Activated CD8-positive, alpha-beta T cell treated with anti-CD3 and anti-CD28 coated beads for 36 hours (primary cell): ENCODE data around the gene CD44. TPM values are rescaled to one million over a fixed set of nuclear protein-coding genes. Genes with fewer than 3 reads are reported as not detected.
"Not testable (repeated sequence)": the region's sequence is repeated elsewhere in the genome, so short reads cannot be mapped to it uniquely, and the experiment has no call there.

Source experiments
- ATAC-seq: fragments of 200-7000 bp; cut with Tn5 transposase; one replicate; pipeline ENCODE4 v1.10.0; 2021; ENCODE audit warnings: mild to moderate bottlenecking, moderate library complexity
- CTCF ChIA-PET: fragments of 350-600 bp; sonication (Branson Sonifier 250); formaldehyde crosslinking; loops from one replicate; lab custom pipeline; 2021; ENCODE audit warnings: antibody characterized with exemption; lab: Charles Lee
- POLR2A ChIA-PET: fragments of 350-600 bp; sonication (Branson Sonifier 250); formaldehyde crosslinking; loops from one replicate; lab custom pipeline; 2021; ENCODE audit warnings: antibody characterized with exemption; lab: Charles Lee
- DNase-seq: peaks from one replicate; pipeline ENCODE4 v3.0.0-alpha.2; 2020
- H3K27ac Mint-ChIP-seq: one replicate; pipeline ENCODE4 v1.8.0; 2021; ENCODE audit warnings: mild to moderate bottlenecking, mixed read lengths
- H3K27me3 Mint-ChIP-seq: one replicate; pipeline ENCODE4 v1.8.0; 2021; ENCODE audit warnings: mixed read lengths
- H3K36me3 Mint-ChIP-seq: one replicate; pipeline ENCODE4 v1.8.0; 2021; ENCODE audit warnings: low read depth, mixed read lengths
- H3K4me1 Mint-ChIP-seq: one replicate; pipeline ENCODE4 v1.8.0; 2021; ENCODE audit warnings: low read depth, mixed read lengths
- H3K4me3 Mint-ChIP-seq: one replicate; pipeline ENCODE4 v1.8.0; 2021; ENCODE audit warnings: mild to moderate bottlenecking, moderate library complexity, mixed read lengths
- H3K9me3 Mint-ChIP-seq: one replicate; pipeline ENCODE4 v1.8.0; 2021; ENCODE audit warnings: mixed read lengths
- CTCF ChIP-seq: fragments of 200-600 bp; IDR thresholded peaks from one replicate; pipeline ENCODE4 v1.8.0; 2022; ENCODE audit warnings: antibody characterized with exemption, mild to moderate bottlenecking
- intact Hi-C: fragments of 100-400 bp; cut with micrococcal nuclease; formaldehyde crosslinking; loops from one replicate; pipeline ENCODE4 v1.10.0; 2022
- total RNA-seq, 2 experiments: library from RNA; stranded (reverse); gene quantifications; one replicate each; pipeline ENCODE4 v1.2.3, GENCODE V29; 2021

CD44 gene
- total RNA-seq, 2 experiments from 2014 or later, result 363 to 373 TPM

- no peak for TF ChIP-seq CTCF
- Mint-ChIP-seq H3K27me3 (no peaks in the 10 kb centered on the region), H3K4me1 (peaks cover 46% of the 10 kb centered on the region), H3K36me3 (no peaks in the 10 kb centered on the region), H3K9me3 (no peaks in the 10 kb centered on the region), H3K27ac (peak overlapping the region; percentile 41), H3K4me3 (no peak overlapping the region)
- ATAC-seq (no peak), DNase-seq (no peak)
- intact Hi-C loops, result no loop called here
- POLR2A ChIA-PET, result no interaction called here
- CTCF ChIA-PET, result no interaction called here
Observed at GRCh38 chr11:35106595-35106994, 32.4 kb upstream of the CD44 start.

- Mint-ChIP-seq H3K4me1 (peaks cover 48% of the 10 kb centered on the region), H3K9me3 (no peaks in the 10 kb centered on the region), H3K36me3 (no peaks in the 10 kb centered on the region), H3K27ac (no peak overlapping the region), H3K27me3 (no peaks in the 10 kb centered on the region), H3K4me3 (no peak overlapping the region)
- CTCF ChIA-PET, result interaction anchor here (0.6 kb wide), 1 partner anchor 198 kb away, joined by 4 read pairs; no protein-coding TSS in a partner anchor
- TF ChIP-seq CTCF, result no peak
- no peak for DNase-seq
- POLR2A ChIA-PET, result interaction anchor here (1.0 kb wide), 1 partner anchor 31 kb away, joined by 3 read pairs; the partner anchor contains the start of gene CD44
- peak; percentile 30 for ATAC-seq
- intact Hi-C loops, result no loop called here
Observed at GRCh38 chr11:35107861-35108260, 31.1 kb upstream of the CD44 start.

GRCh38 chr11:35108336-35108735 is 30.6 kb upstream of the CD44 start:
- H3K9me3 Mint-ChIP-seq, ATAC-seq, H3K27me3 Mint-ChIP-seq, DNase-seq, H3K36me3 Mint-ChIP-seq, POLR2A ChIA-PET, H3K27ac Mint-ChIP-seq, H3K4me3 Mint-ChIP-seq, intact Hi-C loops, CTCF ChIA-PET: not testable (repeated sequence)
- H3K4me1 Mint-ChIP-seq, result peaks cover 48% of the 10 kb centered on the region

GRCh38 chr11:35109041-35109440 is 29.9 kb upstream of the CD44 start:
- intact Hi-C loops, result no loop called here
- Mint-ChIP-seq H3K27ac (no peak overlapping the region), H3K9me3 (no peaks in the 10 kb centered on the region), H3K36me3 (no peaks in the 10 kb centered on the region), H3K27me3 (no peaks in the 10 kb centered on the region), H3K4me1 (peaks cover 48% of the 10 kb centered on the region), H3K4me3 (no peak overlapping the region)
- ChIA-PET CTCF (no interaction called here), POLR2A (interaction anchor here (1.5 kb wide), 1 partner anchor 15 kb away, joined by 4 read pairs; no protein-coding TSS in a partner anchor)
- DNase-seq, result no peak
- ATAC-seq, result no peak
- TF ChIP-seq CTCF, result no peak

GRCh38 chr11:35109827-35110226 is 29.1 kb upstream of the CD44 start:
- ATAC-seq, result no peak
- TF ChIP-seq CTCF, result no peak
- no peaks in the 10 kb centered on the region for H3K9me3 Mint-ChIP-seq
- H3K4me1 Mint-ChIP-seq, result peaks cover 48% of the 10 kb centered on the region
- no peak for DNase-seq
- H3K27ac Mint-ChIP-seq, result no peak overlapping the region
- H3K4me3 Mint-ChIP-seq, result no peak overlapping the region
- intact Hi-C loops, result no loop called here
- POLR2A ChIA-PET, result interaction anchor here (0.7 to 1.5 kb wide), 3 partner anchors 14 to 67 kb away, joined by 3 to 4 read pairs (median 3); no protein-coding TSS in a partner anchor
- CTCF ChIA-PET, result no interaction called here
- no peaks in the 10 kb centered on the region for H3K36me3 Mint-ChIP-seq
- no peaks in the 10 kb centered on the region for H3K27me3 Mint-ChIP-seq
